NCI-H446 treated with DMSO at 0.1 percent for 48 hours (cell line): ENCODE results near the gene GCNT1.
"Not testable (repeated sequence)": the region's sequence is repeated elsewhere in the genome, so short reads cannot be mapped to it uniquely, and the experiment has no call there.

Source experiments
- DNase-seq: peaks from one replicate; lab custom pipeline; 2025; lab: John Stamatoyannopoulos, UW

GCNT1 gene

GRCh38 chr9:76458903-76459693 is at the start of gene GCNT1:
Gene GCNT1 (plus strand): TSS chr9:76459182. CDS start chr9:76502382, 43,200 bp downstream.
- DNase-seq: peak; percentile 7

DNA sequence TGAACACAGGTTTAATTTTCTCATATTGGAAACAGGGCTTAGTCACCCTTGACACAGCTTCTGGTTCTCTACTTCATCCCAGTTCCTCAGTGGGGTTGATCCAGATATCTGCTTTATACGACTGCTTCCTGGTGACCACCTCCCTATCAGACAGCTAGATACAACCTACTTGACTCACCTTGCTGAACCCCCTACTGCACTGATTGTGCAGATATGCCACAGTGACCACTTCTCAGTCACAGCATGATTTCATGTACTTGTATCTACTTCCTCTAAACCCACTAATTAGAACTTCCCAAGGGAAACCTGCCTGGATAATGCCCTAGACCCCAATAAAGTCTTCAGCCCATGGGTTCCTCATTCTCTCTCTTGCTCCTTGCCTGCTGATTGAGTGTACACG is 46.3 kb upstream of the GCNT1 start:
- DNase-seq: no peak

DNA sequence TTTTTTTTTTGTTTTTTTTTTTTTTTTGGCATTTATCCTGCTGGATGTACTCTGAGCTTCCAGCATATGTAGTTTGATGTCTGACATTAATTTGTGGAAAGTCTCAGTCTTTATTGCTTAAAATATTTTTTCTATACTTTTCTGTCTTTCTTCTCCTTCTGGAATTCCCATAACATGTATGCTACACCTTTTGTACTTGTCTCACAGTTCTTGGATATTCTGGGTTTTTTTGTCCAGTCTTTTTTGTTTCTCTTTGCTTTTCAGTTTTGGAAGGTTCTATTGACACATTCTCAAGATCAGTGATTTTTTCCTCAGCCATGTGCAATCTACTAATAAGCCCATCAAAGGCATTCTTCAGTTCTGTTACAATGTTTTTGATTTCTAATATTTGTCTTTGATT is 45.3 kb upstream of the GCNT1 start:
- DNase-seq: no peak

GRCh38 chr9:76414661-76415060 is 44.3 kb upstream of the GCNT1 start:
- no peak for DNase-seq

GRCh38 chr9:76415154-76415553 is 43.8 kb upstream of the GCNT1 start:
- no peak for DNase-seq

- no peak for DNase-seq
These were observed 43.3 kb upstream of the GCNT1 start for GRCh38 chr9:76415731-76416130.

DNA sequence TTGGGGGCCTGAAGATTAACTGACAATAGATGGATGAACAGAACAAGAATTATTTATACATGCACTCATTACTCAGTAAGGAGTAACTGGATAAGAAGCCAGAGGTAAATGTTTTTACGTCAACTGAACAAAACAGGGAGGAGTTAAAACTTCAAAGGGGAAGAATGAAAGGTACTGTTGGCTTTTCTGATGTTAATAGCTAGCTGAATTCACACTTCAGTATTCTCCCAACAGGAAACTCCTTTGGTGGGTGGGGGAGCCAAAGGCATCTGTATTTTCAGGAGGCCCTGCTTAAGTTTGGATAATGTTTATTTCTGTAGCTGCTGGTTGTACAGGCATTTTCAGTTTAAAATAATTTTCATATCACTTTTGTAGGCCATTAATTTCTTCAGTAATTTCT is 41.6 kb upstream of the GCNT1 start:
- no peak for DNase-seq

GRCh38 chr9:76419782-76420380 is 39.1 kb upstream of the GCNT1 start:
- DNase-seq: no peak

GRCh38 chr9:76423216-76424177 is 35.5 kb upstream of the GCNT1 start:
- no peak for DNase-seq

DNA sequence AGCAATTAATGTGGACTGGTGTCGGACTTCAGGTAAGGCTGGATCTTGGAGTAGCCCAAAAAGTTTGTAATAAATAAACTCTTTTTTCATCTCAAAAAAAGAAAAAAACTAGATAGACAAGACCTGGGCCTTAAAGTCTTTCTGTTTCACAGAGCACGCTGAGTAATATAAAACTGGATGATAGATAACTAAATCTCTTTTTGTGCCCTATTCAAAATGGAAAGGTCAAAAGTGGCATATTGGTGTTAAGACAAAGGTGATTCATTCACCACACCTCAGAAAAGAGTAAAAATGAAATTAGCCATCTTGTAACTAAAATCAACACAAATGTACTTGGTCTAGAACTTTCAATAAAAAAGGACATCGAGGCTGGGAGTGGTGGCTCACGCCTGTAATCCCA is 34.5 kb upstream of the GCNT1 start:
- no peak for DNase-seq

- DNase-seq: no peak
These were observed 33.1 kb upstream of the GCNT1 start for GRCh38 chr9:76425677-76426453.

- no peak for DNase-seq
These were observed 32.1 kb upstream of the GCNT1 start for GRCh38 chr9:76426807-76427419.

- DNase-seq: no peak
These were observed 27.4 kb upstream of the GCNT1 start for GRCh38 chr9:76431601-76432000.

- no peak for DNase-seq
These were observed 25.6 kb upstream of the GCNT1 start for GRCh38 chr9:76433406-76433805.

GRCh38 chr9:76433836-76434235 is 25.1 kb upstream of the GCNT1 start:
- no peak for DNase-seq

- DNase-seq: not testable (repeated sequence)
These were observed 24.1 kb upstream of the GCNT1 start for GRCh38 chr9:76434897-76435296.

GRCh38 chr9:76437017-76437699 is 21.8 kb upstream of the GCNT1 start:
- DNase-seq: not testable (repeated sequence)

GRCh38 chr9:76438841-76439588 is 20.0 kb upstream of the GCNT1 start:
- no peak for DNase-seq

- no peak for DNase-seq
These were observed 17.2 kb upstream of the GCNT1 start for GRCh38 chr9:76441551-76442322.
